Measurements from ENCODE around the gene ENPP3.
A peak's percentile ranks its signal among the peaks of the same experiment; 100 is the strongest.

Gene ENPP3

GRCh38 chr6:131787766-131788712, 150.9 kb downstream of the ENPP3 start:
- no peaks in the 10 kb centered on the region for H3K9me3 ChIP-seq (ENCODE audit: insufficient read depth, low read length, severe bottlenecking)
- no peak overlapping the region for H2AFZ ChIP-seq (ENCODE audit: low read depth, low read length)
- H3K4me1 ChIP-seq (ENCODE audit: insufficient read depth, low read length), result no peaks in the 10 kb centered on the region
- peaks cover 4% of the 10 kb centered on the region for H3K27me3 ChIP-seq (ENCODE audit: insufficient read depth, low read length, poor library complexity)
- H3K79me2 ChIP-seq (ENCODE audit: insufficient read depth, low read length), result no peaks in the 10 kb centered on the region
- no peak overlapping the region for H3K9ac ChIP-seq (ENCODE audit: low read depth, low read length)
- H3K4me3 ChIP-seq (ENCODE audit: low read depth in 1 of 2, low read length in 2 of 2), result no peak overlapping the region
- ATAC-seq (ENCODE audit: insufficient read depth, low read depth) (no peak), DNase-seq (no peak)
- H4K20me1 ChIP-seq (ENCODE audit: insufficient read depth, low read length), result no peaks in the 10 kb centered on the region
- no peaks in the 10 kb centered on the region for H3K36me3 ChIP-seq (ENCODE audit: insufficient read depth, low read length)
- no peak overlapping the region for H3K4me2 ChIP-seq (ENCODE audit: insufficient read depth, low read length)
- no peak overlapping the region for H3K27ac ChIP-seq (ENCODE audit: low read length)
- TF ChIP-seq EZH2 (IDR thresholded peaks at IDR 0.05; ENCODE audit: borderline replicate concordance, low read depth, low read length, severe bottlenecking) (no peak), CTCF (IDR thresholded peaks at IDR 0.05; ENCODE audit: borderline replicate concordance, extremely low read depth, low read length, poor library complexity, severe bottlenecking) (no peak)

GRCh38 chr6:131789219-131789618, 152.1 kb downstream of the ENPP3 start:
- Histone ChIP-seq H3K27me3 (ENCODE audit: insufficient read depth, low read length, poor library complexity) (peaks cover 4% of the 10 kb centered on the region), H3K36me3 (ENCODE audit: insufficient read depth, low read length) (no peaks in the 10 kb centered on the region), H3K4me3 (ENCODE audit: low read depth in 1 of 2, low read length in 2 of 2) (no peak overlapping the region), H3K9ac (ENCODE audit: low read depth, low read length) (no peak overlapping the region), H3K27ac (ENCODE audit: low read length) (no peak overlapping the region), H3K9me3 (ENCODE audit: insufficient read depth, low read length, severe bottlenecking) (no peaks in the 10 kb centered on the region), H3K4me2 (ENCODE audit: insufficient read depth, low read length) (no peak overlapping the region), H4K20me1 (ENCODE audit: insufficient read depth, low read length) (no peaks in the 10 kb centered on the region), H2AFZ (ENCODE audit: low read depth, low read length) (no peak overlapping the region), H3K79me2 (ENCODE audit: insufficient read depth, low read length) (no peaks in the 10 kb centered on the region), H3K4me1 (ENCODE audit: insufficient read depth, low read length) (no peaks in the 10 kb centered on the region)
- TF ChIP-seq CTCF (IDR thresholded peaks at IDR 0.05; ENCODE audit: borderline replicate concordance, extremely low read depth, low read length, poor library complexity, severe bottlenecking), result no peak
- no peak for TF ChIP-seq EZH2 (IDR thresholded peaks at IDR 0.05; ENCODE audit: borderline replicate concordance, low read depth, low read length, severe bottlenecking)
- ATAC-seq (ENCODE audit: insufficient read depth, low read depth) (peak; percentile 87), DNase-seq (no peak)

GRCh38 chr6:131791476-131791875, 154.4 kb downstream of the ENPP3 start:
- no peaks in the 10 kb centered on the region for H3K36me3 ChIP-seq (ENCODE audit: insufficient read depth, low read length)
- no peaks in the 10 kb centered on the region for H3K9me3 ChIP-seq (ENCODE audit: insufficient read depth, low read length, severe bottlenecking)
- DNase-seq (no peak), ATAC-seq (ENCODE audit: insufficient read depth, low read depth) (no peak)
- no peak overlapping the region for H3K9ac ChIP-seq (ENCODE audit: low read depth, low read length)
- H3K79me2 ChIP-seq (ENCODE audit: insufficient read depth, low read length), result no peaks in the 10 kb centered on the region
- no peak overlapping the region for H2AFZ ChIP-seq (ENCODE audit: low read depth, low read length)
- no peak overlapping the region for H3K4me2 ChIP-seq (ENCODE audit: insufficient read depth, low read length)
- H3K27me3 ChIP-seq (ENCODE audit: insufficient read depth, low read length, poor library complexity), result peaks cover 4% of the 10 kb centered on the region
- TF ChIP-seq CTCF (IDR thresholded peaks at IDR 0.05; ENCODE audit: borderline replicate concordance, extremely low read depth, low read length, poor library complexity, severe bottlenecking) (no peak), EZH2 (IDR thresholded peaks at IDR 0.05; ENCODE audit: borderline replicate concordance, low read depth, low read length, severe bottlenecking) (no peak)
- H3K4me1 ChIP-seq (ENCODE audit: insufficient read depth, low read length), result no peaks in the 10 kb centered on the region
- H4K20me1 ChIP-seq (ENCODE audit: insufficient read depth, low read length), result no peaks in the 10 kb centered on the region
- H3K4me3 ChIP-seq (ENCODE audit: low read depth in 1 of 2, low read length in 2 of 2), result no peak overlapping the region
- no peak overlapping the region for H3K27ac ChIP-seq (ENCODE audit: low read length)

All from DND-41 (cell line).